Measurements from ENCODE around the gene MAP4K2. TPM values are rescaled to one million over a fixed set of nuclear protein-coding genes. Genes with fewer than 3 reads are reported as not detected.

Gene MAP4K2
- polyA plus RNA-seq, 4 donors, result 9.2 to 13.6 (median 9.9) TPM

DNA sequence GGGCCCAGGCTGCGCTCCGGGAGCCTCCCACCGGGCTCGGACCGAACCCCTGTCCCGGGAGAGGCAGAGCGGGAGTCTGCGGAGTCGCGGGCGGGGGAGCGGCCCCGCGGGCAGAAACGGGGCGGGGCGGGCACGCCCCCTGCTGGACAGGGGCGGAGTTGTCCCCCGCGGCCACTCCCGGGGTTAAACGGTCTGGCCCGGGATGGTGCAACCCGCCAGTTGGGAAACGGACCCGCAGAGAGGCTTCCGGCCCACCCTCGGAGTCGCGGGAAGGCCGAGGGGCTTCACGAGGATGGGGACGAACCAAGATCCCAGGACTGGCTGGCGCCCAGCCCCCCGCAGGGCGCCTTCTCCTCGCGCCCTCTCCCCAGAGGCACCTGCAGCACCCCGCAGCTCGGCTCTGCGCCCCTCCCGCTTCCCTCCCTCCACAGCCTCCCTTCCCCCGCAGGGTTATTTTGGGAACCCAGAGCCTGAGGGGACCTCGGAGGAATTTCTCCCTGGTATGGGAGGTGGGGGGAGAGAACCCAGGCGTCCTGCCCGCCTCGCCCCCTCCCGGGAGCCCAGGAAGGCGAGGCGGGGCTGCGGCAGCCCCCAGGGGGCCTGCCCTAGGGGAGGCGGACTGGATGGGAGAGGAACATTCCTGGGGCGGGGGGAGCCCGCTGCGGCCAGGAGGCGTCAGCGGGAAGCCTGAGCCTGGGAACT, 60.0 kb downstream of the MAP4K2 start:
- peak overlapping the region in 1 of 3 donors; percentile 73 for H3K27ac ChIP-seq (ENCODE audit: low read depth in 1 of 3, low read length in 2 of 3)
- FAIRE-seq (no peak), DNase-seq (peak; percentile 31 to 53)
- H3K36me3 ChIP-seq (ENCODE audit: control insufficient read depth in 3 of 3, insufficient read depth in 2 of 3, low read depth in 1 of 3, low read length in 3 of 3), result peaks cover 0 to 3% (median 0%) of the 10 kb centered on the region in 3 donors
- peaks cover 0 to 81% (median 0%) of the 10 kb centered on the region in 3 donors for H3K27me3 ChIP-seq (ENCODE audit: control insufficient read depth in 3 of 3, insufficient read depth in 3 of 3, low read length in 3 of 3)
- no peaks in the 10 kb centered on the region for H3K9me3 ChIP-seq (ENCODE audit: control insufficient read depth in 2 of 2, insufficient read depth in 1 of 2, low read depth in 1 of 2, low read length in 1 of 2)
- H3K4me3 ChIP-seq (ENCODE audit: low read depth in 1 of 3, low read length in 3 of 3), result peak overlapping the region; percentile 32 to 64 (median 42)
- 0 to 2% (median 1%) methylated on average over 22 to 58 of the region's 58 CpGs for WGBS, 3 donors
- H3K4me1 ChIP-seq (ENCODE audit: control insufficient read depth in 3 of 3, insufficient read depth in 2 of 3, low read depth in 1 of 3, low read length in 2 of 3), result peaks cover 0 to 34% (median 0%) of the 10 kb centered on the region in 3 donors

- Histone ChIP-seq H3K4me3 (ENCODE audit: low read depth in 1 of 3, low read length in 3 of 3) (peak overlapping the region; percentile 32 to 64 (median 42)), H3K9me3 (ENCODE audit: control insufficient read depth in 2 of 2, insufficient read depth in 1 of 2, low read depth in 1 of 2, low read length in 1 of 2) (no peaks in the 10 kb centered on the region), H3K4me1 (ENCODE audit: control insufficient read depth in 3 of 3, insufficient read depth in 2 of 3, low read depth in 1 of 3, low read length in 2 of 3) (peaks cover 0 to 34% (median 0%) of the 10 kb centered on the region in 3 donors), H3K27me3 (ENCODE audit: control insufficient read depth in 3 of 3, insufficient read depth in 3 of 3, low read length in 3 of 3) (peaks cover 0 to 77% (median 0%) of the 10 kb centered on the region in 3 donors), H3K36me3 (ENCODE audit: control insufficient read depth in 3 of 3, insufficient read depth in 2 of 3, low read depth in 1 of 3, low read length in 3 of 3) (peaks cover 0 to 3% (median 0%) of the 10 kb centered on the region in 3 donors), H3K27ac (ENCODE audit: low read depth in 1 of 3, low read length in 2 of 3) (no peak overlapping the region)
- WGBS, 3 donors, result 3 to 8% (median 7%) methylated on average over 50 to 54 of the region's 54 CpGs
- DNase-seq (peak; percentile 29 to 80), FAIRE-seq (no peak)
These were observed 60.7 kb downstream of the MAP4K2 start for GRCh38 chr11:64742087-64742888.

- Histone ChIP-seq H3K27ac (ENCODE audit: low read depth in 1 of 3, low read length in 2 of 3) (no peak overlapping the region), H3K36me3 (ENCODE audit: control insufficient read depth in 3 of 3, insufficient read depth in 2 of 3, low read depth in 1 of 3, low read length in 3 of 3) (peaks cover 0 to 3% (median 0%) of the 10 kb centered on the region in 3 donors), H3K27me3 (ENCODE audit: control insufficient read depth in 3 of 3, insufficient read depth in 3 of 3, low read length in 3 of 3) (peaks cover 0 to 73% (median 0%) of the 10 kb centered on the region in 3 donors), H3K4me1 (ENCODE audit: control insufficient read depth in 3 of 3, insufficient read depth in 2 of 3, low read depth in 1 of 3, low read length in 2 of 3) (peaks cover 0 to 34% (median 0%) of the 10 kb centered on the region in 3 donors), H3K4me3 (ENCODE audit: low read depth in 1 of 3, low read length in 3 of 3) (peak overlapping the region in 1 of 3 donors; percentile 32), H3K9me3 (ENCODE audit: control insufficient read depth in 2 of 2, insufficient read depth in 1 of 2, low read depth in 1 of 2, low read length in 1 of 2) (no peaks in the 10 kb centered on the region)
- DNase-seq (no peak), FAIRE-seq (no peak)
- WGBS, 3 donors, result 15 to 49% (median 35%) methylated on average over 23 to 24 of the region's 24 CpGs
These were observed 61.5 kb downstream of the MAP4K2 start for GRCh38 chr11:64741375-64742086.

- DNase-seq, result no peak
These were observed 63.1 kb downstream of the MAP4K2 start for GRCh38 chr11:64739871-64740270.

DNA sequence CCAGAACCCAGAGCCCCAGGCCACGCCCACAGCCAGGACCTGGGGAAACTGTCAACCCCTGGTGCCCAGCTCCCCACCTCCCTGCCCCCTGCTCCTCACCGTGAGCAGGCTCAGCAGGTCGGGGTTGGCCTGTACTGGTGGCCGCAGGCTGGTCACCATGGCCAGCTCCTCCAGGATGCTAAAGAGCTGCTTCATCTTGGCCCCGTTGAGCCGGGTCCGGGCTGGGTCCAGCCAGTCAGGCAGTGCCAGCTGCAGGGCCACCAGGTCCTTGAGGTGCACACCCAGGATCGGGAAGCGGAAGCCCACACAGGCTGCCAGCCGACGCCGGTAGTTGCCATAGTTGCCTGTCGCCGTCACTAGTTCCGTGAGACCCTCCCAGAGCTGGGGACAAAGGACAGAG, 66.4 kb downstream of the MAP4K2 start:
- H3K36me3 ChIP-seq (ENCODE audit: control insufficient read depth in 3 of 3, insufficient read depth in 2 of 3, low read depth in 1 of 3, low read length in 3 of 3), result peaks cover 0 to 3% (median 0%) of the 10 kb centered on the region in 3 donors
- FAIRE-seq (no peak), DNase-seq (no peak)
- no peak overlapping the region for H3K27ac ChIP-seq (ENCODE audit: low read depth in 1 of 3, low read length in 2 of 3)
- H3K27me3 ChIP-seq (ENCODE audit: control insufficient read depth in 3 of 3, insufficient read depth in 3 of 3, low read length in 3 of 3), result peaks cover 0 to 44% (median 0%) of the 10 kb centered on the region in 3 donors
- WGBS, 3 donors, result 81 to 91% (median 84%) methylated on average over 13 to 15 of the region's 15 CpGs
- H3K9me3 ChIP-seq (ENCODE audit: control insufficient read depth in 2 of 2, insufficient read depth in 1 of 2, low read depth in 1 of 2, low read length in 1 of 2), result no peaks in the 10 kb centered on the region
- H3K4me1 ChIP-seq (ENCODE audit: control insufficient read depth in 3 of 3, insufficient read depth in 2 of 3, low read depth in 1 of 3, low read length in 2 of 3), result peaks cover 0 to 2% (median 0%) of the 10 kb centered on the region in 3 donors
- no peak overlapping the region for H3K4me3 ChIP-seq (ENCODE audit: low read depth in 1 of 3, low read length in 3 of 3)

More at GRCh38 chr11:64739871-64740270, 63.1 kb downstream of the MAP4K2 start:
- Histone ChIP-seq H3K27me3 (ENCODE audit: control insufficient read depth in 3 of 3, insufficient read depth in 3 of 3, low read length in 3 of 3) (peaks cover 0 to 68% (median 0%) of the 10 kb centered on the region in 3 donors), H3K36me3 (ENCODE audit: control insufficient read depth in 3 of 3, insufficient read depth in 2 of 3, low read depth in 1 of 3, low read length in 3 of 3) (peaks cover 0 to 3% (median 0%) of the 10 kb centered on the region in 3 donors), H3K9me3 (ENCODE audit: control insufficient read depth in 2 of 2, insufficient read depth in 1 of 2, low read depth in 1 of 2, low read length in 1 of 2) (no peaks in the 10 kb centered on the region), H3K4me3 (ENCODE audit: low read depth in 1 of 3, low read length in 3 of 3) (no peak overlapping the region), H3K4me1 (ENCODE audit: control insufficient read depth in 3 of 3, insufficient read depth in 2 of 3, low read depth in 1 of 3, low read length in 2 of 3) (peaks cover 0 to 26% (median 0%) of the 10 kb centered on the region in 3 donors), H3K27ac (ENCODE audit: low read depth in 1 of 3, low read length in 2 of 3) (no peak overlapping the region)
- no peak for FAIRE-seq
- WGBS, 3 donors, result 74 to 92% (median 84%) methylated on average over 12 of the region's 12 CpGs

DNA sequence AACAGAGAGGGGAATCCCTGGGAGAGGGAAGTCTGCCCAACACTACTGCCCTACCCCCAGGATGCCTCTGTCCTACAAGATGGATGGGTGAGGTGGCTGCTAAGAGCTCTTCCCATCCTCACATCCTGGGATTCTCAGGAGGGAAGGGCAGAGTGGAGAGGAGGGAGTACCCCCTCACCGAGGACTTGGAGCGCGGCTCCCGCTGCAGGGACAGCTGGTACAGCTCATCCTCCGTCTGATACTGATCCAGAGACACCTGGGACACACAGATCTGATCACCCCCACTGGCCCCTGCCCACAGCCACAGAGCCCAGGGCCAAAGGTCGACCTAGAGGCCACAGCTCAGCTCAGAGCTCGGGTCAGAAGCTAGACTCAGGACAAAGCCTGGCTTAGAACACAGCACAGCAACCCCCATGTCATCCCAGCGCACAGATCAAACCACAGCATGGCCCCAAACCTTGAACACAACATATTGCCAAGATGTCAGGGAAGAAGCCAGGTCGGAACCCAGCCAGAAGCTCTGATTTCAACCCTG, 67.2 kb downstream of the MAP4K2 start:
- 65 to 80% (median 79%) methylated on average over 9 of the region's 9 CpGs for WGBS, 3 donors
- H3K4me1 ChIP-seq (ENCODE audit: control insufficient read depth in 3 of 3, insufficient read depth in 2 of 3, low read depth in 1 of 3, low read length in 2 of 3), result no peaks in the 10 kb centered on the region
- H3K36me3 ChIP-seq (ENCODE audit: control insufficient read depth in 3 of 3, insufficient read depth in 2 of 3, low read depth in 1 of 3, low read length in 3 of 3), result peaks cover 0 to 3% (median 0%) of the 10 kb centered on the region in 3 donors
- FAIRE-seq (no peak), DNase-seq (no peak)
- no peaks in the 10 kb centered on the region for H3K9me3 ChIP-seq (ENCODE audit: control insufficient read depth in 2 of 2, insufficient read depth in 1 of 2, low read depth in 1 of 2, low read length in 1 of 2)
- H3K4me3 ChIP-seq (ENCODE audit: low read depth in 1 of 3, low read length in 3 of 3), result no peak overlapping the region
- no peak overlapping the region for H3K27ac ChIP-seq (ENCODE audit: low read depth in 1 of 3, low read length in 2 of 3)
- H3K27me3 ChIP-seq (ENCODE audit: control insufficient read depth in 3 of 3, insufficient read depth in 3 of 3, low read length in 3 of 3), result peaks cover 0 to 36% (median 0%) of the 10 kb centered on the region in 3 donors

All from small intestine (tissue), 7 donors.